ENCODE data around the gene SNX10. TPM values are rescaled to one million over a fixed set of nuclear protein-coding genes. Genes with fewer than 3 reads are reported as not detected.

SNX10 gene
- total and polyA plus RNA-seq, 11 donors = 0.36 to 22.1 (median 1.1) TPM

GRCh38 chr7:26275213-26275612, 16.4 kb upstream of the SNX10 start:
- no peaks in the 10 kb centered on the region for H3K36me3 ChIP-seq
- no peak overlapping the region for H3K4me3 ChIP-seq
- whole genome bisulfite sequencing, 4 donors = 78 to 90% (median 84%) methylated on average over 3 of the region's 3 CpGs
- H3K27ac ChIP-seq = no peak overlapping the region
- TF ChIP-seq POLR2A (IDR thresholded peaks at IDR 0.05) (no peak), CTCF (IDR thresholded peaks at IDR 0.05) (no peak)
- H3K4me1 ChIP-seq = peaks cover 0 to 5% (median 0%) of the 10 kb centered on the region in 12 donors
- intact Hi-C loops (cut with DNase I) = no loop called here
- no peak for ATAC-seq
- no peak for DNase-seq
- no peaks in the 10 kb centered on the region for H3K27me3 ChIP-seq
- no peaks in the 10 kb centered on the region for H3K9me3 ChIP-seq

GRCh38 chr7:26278770-26279169, 12.9 kb upstream of the SNX10 start:
- no peaks in the 10 kb centered on the region for H3K36me3 ChIP-seq
- H3K9me3 ChIP-seq = no peaks in the 10 kb centered on the region
- intact Hi-C loops (cut with DNase I) = no loop called here
- no peak overlapping the region for H3K4me3 ChIP-seq
- ATAC-seq = no peak
- TF ChIP-seq POLR2A (IDR thresholded peaks at IDR 0.05) = no peak
- TF ChIP-seq CTCF (IDR thresholded peaks at IDR 0.05) = peak in 2 of 12 donors; percentile 25 to 26
- no peaks in the 10 kb centered on the region for H3K27me3 ChIP-seq
- no peak for DNase-seq
- 0 to 39% (median 25%) methylated on average over 1 of the region's 1 CpG for WGBS, 4 donors
- peaks cover 0 to 5% (median 0%) of the 10 kb centered on the region in 12 donors for H3K4me1 ChIP-seq
- no peak overlapping the region for H3K27ac ChIP-seq

GRCh38 chr7:26279405-26279804, 12.3 kb upstream of the SNX10 start:
- no peak overlapping the region for H3K27ac ChIP-seq
- H3K9me3 ChIP-seq = no peaks in the 10 kb centered on the region
- no peak for TF ChIP-seq POLR2A (IDR thresholded peaks at IDR 0.05)
- no peak for TF ChIP-seq CTCF (IDR thresholded peaks at IDR 0.05)
- peak overlapping the region in 1 of 12 donors; percentile 16 for H3K4me3 ChIP-seq
- DNase-seq (no peak), ATAC-seq (no peak)
- no peaks in the 10 kb centered on the region for H3K36me3 ChIP-seq
- intact Hi-C loops (cut with DNase I) = no loop called here
- peaks cover 0 to 5% (median 0%) of the 10 kb centered on the region in 12 donors for H3K4me1 ChIP-seq
- 78 to 90% (median 83%) methylated on average over 4 of the region's 4 CpGs for WGBS, 4 donors
- no peaks in the 10 kb centered on the region for H3K27me3 ChIP-seq

GRCh38 chr7:26280097-26280496, 11.6 kb upstream of the SNX10 start:
- Histone ChIP-seq H3K27ac (no peak overlapping the region), H3K36me3 (no peaks in the 10 kb centered on the region), H3K9me3 (no peaks in the 10 kb centered on the region), H3K4me1 (peaks cover 0 to 5% (median 0%) of the 10 kb centered on the region in 12 donors), H3K27me3 (no peaks in the 10 kb centered on the region), H3K4me3 (no peak overlapping the region)
- DNase-seq (no peak), ATAC-seq (no peak)
- TF ChIP-seq CTCF (IDR thresholded peaks at IDR 0.05) = no peak
- no peak for TF ChIP-seq POLR2A (IDR thresholded peaks at IDR 0.05)
- intact Hi-C loops (cut with DNase I) = no loop called here
